Thyroid gland (tissue), 4 donors: Measurements from ENCODE around the gene FTH1.

Experiments used
- POLR2A ChIP-seq, 2 donors: fragments of 450-650 bp; IDR thresholded peaks; one replicate each; pipeline ENCODE4 v1.6.1; 2017; ENCODE audit warnings: antibody characterized with exemption in 2 of 2, mild to moderate bottlenecking in 2 of 2, moderate library complexity in 1 of 2
- TF ChIP-seq, protein P1 (sequence below), 6 experiments: fragments of 200-600 bp in 3 of 6; fragments of 450-650 bp in 3 of 6; sonication (generic) in 3 of 6; IDR thresholded peaks; one replicate each; pipeline ENCODE4 v1.5.1; 2016 to 2019; ENCODE audit warnings: antibody characterized with exemption in 6 of 6, mild to moderate bottlenecking in 2 of 6, inconsistent platforms in 1 of 6, moderate library complexity in 1 of 6

DNA sequence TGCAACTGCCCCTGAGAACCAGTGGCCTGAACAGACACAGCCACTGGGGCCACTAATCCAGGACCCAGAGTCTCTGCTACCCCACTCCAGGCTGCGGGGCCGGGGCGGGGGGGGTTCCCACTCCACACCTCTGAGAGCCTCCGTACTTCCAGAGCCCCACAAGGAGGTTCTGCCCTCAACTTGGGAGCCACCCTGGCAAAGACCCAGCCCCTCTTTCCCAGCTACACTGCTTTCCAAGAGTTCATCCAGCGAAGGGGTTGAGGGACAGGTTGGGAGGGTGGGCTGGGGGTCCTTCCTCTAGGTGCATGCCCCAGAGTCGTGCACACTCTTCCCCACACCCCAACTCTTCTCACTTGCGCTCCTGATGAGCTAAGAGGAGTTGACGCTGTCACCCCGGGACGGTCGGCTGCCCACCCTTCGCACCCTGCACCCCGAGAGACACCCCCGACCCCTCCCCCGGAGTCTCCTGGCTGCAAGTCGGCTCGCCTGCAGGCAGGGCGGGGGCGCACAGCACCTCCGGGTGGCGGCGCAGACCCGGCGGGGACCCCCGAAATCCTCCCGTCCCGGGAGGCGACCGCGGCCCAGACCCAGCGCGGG lies 50.6 kb downstream of the FTH1 start:
- TF ChIP-seq, protein P1, sequence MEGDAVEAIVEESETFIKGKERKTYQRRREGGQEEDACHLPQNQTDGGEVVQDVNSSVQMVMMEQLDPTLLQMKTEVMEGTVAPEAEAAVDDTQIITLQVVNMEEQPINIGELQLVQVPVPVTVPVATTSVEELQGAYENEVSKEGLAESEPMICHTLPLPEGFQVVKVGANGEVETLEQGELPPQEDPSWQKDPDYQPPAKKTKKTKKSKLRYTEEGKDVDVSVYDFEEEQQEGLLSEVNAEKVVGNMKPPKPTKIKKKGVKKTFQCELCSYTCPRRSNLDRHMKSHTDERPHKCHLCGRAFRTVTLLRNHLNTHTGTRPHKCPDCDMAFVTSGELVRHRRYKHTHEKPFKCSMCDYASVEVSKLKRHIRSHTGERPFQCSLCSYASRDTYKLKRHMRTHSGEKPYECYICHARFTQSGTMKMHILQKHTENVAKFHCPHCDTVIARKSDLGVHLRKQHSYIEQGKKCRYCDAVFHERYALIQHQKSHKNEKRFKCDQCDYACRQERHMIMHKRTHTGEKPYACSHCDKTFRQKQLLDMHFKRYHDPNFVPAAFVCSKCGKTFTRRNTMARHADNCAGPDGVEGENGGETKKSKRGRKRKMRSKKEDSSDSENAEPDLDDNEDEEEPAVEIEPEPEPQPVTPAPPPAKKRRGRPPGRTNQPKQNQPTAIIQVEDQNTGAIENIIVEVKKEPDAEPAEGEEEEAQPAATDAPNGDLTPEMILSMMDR (IDR thresholded peaks at IDR 0.05) = no peak
- no peak for TF ChIP-seq POLR2A (IDR thresholded peaks at IDR 0.05)
